ENCODE results near the gene DFFB.

DFFB gene

DNA sequence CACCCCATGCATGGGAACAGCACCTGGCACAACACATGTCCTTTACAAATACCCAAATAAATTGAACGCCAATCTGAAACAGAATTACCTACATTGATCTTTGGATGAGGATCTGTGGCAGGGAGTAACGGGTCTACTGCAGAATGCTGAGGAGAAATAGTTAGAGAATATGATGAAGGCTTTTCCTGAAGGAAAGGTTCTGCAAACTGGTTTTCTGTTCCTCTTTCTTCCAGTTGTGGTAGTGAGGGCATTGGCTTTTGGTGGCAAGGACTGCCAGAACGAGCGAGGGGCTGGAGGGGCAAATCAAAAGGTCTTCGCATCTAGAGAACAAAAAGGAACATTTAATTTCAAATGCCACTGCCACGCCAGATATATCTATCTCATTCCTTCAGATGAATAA lies 20.1 kb upstream of the DFFB start:
- Histone ChIP-seq H3K4me3 (ENCODE audit: low read depth, low read length) (no peak overlapping the region), H3K9ac (ENCODE audit: low read depth, low read length) (no peak overlapping the region), H3K9me3 (ENCODE audit: control insufficient read depth, insufficient read depth, low read length) (no peaks in the 10 kb centered on the region), H3K4me1 (ENCODE audit: control insufficient read depth, insufficient read depth, low read length) (no peaks in the 10 kb centered on the region), H3K27me3 (ENCODE audit: control insufficient read depth, insufficient read depth, low read length) (no peaks in the 10 kb centered on the region), H3K36me3 (ENCODE audit: control insufficient read depth, insufficient read depth, low read length) (peaks cover 22% of the 10 kb centered on the region)

DNA sequence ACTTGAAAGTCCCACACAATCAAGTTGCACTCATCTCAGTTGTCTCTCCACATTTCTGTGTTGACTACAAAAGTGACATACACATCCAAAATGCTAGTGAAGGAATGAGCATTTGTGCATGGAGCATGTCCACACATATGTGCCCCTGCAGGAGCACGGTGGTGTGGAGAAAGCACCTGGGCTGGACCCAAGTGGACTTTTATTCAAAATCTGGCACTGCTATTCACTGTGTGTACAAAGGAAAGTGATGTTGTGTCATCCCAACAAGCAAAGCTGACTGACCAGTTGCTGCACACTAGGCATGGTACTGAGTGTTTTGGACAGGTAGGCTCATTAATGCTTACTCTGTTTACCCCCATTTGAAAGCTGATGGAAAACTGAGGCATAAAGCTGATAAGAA lies 19.6 kb upstream of the DFFB start:
- Histone ChIP-seq H3K4me3 (ENCODE audit: low read depth, low read length) (no peak overlapping the region), H3K36me3 (ENCODE audit: control insufficient read depth, insufficient read depth, low read length) (peaks cover 18% of the 10 kb centered on the region)

DNA sequence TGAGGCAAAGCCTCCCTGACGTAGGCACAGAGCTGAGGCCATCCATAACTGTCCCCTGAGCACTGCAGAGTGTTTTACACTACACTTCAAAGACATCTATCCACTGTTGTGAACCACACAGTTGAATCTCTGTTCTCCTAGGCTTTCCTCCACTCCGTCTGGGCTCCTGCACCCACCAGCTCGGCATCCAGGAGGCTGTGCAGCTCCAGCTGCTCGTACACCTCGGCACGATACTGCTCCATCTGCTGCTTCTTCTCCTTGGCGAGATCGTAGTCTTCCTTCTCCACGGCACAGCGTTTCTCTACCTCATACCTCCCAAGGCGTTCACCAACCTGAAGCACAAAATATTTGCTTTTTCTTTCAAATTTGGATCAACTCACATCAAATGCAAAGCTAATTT lies 18.5 kb upstream of the DFFB start:
- H3K4me3 ChIP-seq (ENCODE audit: low read depth, low read length) = no peak overlapping the region
- peaks cover 18% of the 10 kb centered on the region for H3K36me3 ChIP-seq (ENCODE audit: control insufficient read depth, insufficient read depth, low read length)
- H3K4me1 ChIP-seq (ENCODE audit: control insufficient read depth, insufficient read depth, low read length) = no peaks in the 10 kb centered on the region
- H3K27me3 ChIP-seq (ENCODE audit: control insufficient read depth, insufficient read depth, low read length) = no peaks in the 10 kb centered on the region
- no peak overlapping the region for H3K9ac ChIP-seq (ENCODE audit: low read depth, low read length)
- no peaks in the 10 kb centered on the region for H3K9me3 ChIP-seq (ENCODE audit: control insufficient read depth, insufficient read depth, low read length)

More for the DNA sequence above, 19.6 kb upstream of the DFFB start:
- Histone ChIP-seq H3K9me3 (ENCODE audit: control insufficient read depth, insufficient read depth, low read length) (no peaks in the 10 kb centered on the region), H3K4me1 (ENCODE audit: control insufficient read depth, insufficient read depth, low read length) (no peaks in the 10 kb centered on the region), H3K9ac (ENCODE audit: low read depth, low read length) (no peak overlapping the region), H3K27me3 (ENCODE audit: control insufficient read depth, insufficient read depth, low read length) (no peaks in the 10 kb centered on the region)

DNA sequence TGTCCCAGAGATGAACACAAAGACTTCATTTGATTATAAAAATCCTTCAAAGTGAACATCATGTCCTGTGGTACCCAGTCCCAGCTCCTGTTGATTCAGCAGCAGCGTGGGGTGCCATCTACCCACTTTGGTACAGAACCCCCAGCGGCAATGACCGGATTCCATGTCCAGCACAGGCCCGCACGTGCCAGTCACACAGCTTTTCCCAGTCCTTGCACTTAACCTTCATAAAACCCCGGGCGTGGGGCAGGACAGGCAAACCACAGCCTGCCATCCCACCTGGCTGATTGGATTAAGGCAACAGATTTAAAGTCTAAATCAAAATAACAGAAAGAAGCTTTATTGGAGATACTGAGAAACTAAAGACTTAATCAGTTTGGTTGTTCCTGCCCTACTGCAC lies 15.8 kb upstream of the DFFB start:
- Histone ChIP-seq H3K4me3 (ENCODE audit: low read depth, low read length) (no peak overlapping the region), H3K9me3 (ENCODE audit: control insufficient read depth, insufficient read depth, low read length) (no peaks in the 10 kb centered on the region), H3K9ac (ENCODE audit: low read depth, low read length) (no peak overlapping the region), H3K36me3 (ENCODE audit: control insufficient read depth, insufficient read depth, low read length) (peaks cover 15% of the 10 kb centered on the region), H3K27me3 (ENCODE audit: control insufficient read depth, insufficient read depth, low read length) (no peaks in the 10 kb centered on the region), H3K4me1 (ENCODE audit: control insufficient read depth, insufficient read depth, low read length) (no peaks in the 10 kb centered on the region)

DNA sequence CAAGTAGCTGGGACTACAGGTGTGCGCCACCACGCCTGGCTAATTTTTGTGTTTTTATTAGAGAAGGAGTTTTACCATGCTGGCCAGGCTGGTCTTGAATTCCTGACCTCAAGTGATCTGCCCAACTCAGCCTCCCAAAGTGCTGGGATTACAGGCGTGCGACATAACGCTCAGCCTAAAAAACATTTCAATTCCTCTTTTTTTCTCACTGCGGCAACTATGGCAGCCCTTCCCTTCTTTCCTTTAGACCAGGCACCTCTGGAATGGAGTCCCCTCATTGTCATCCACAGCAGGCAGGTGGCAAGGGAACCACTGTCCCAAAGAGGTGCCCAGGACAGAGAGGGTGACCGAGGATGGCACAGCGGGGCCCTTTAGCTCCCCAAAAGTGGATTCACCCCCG lies 14.4 kb upstream of the DFFB start:
- Histone ChIP-seq H3K27me3 (ENCODE audit: control insufficient read depth, insufficient read depth, low read length) (no peaks in the 10 kb centered on the region), H3K4me3 (ENCODE audit: low read depth, low read length) (no peak overlapping the region), H3K4me1 (ENCODE audit: control insufficient read depth, insufficient read depth, low read length) (no peaks in the 10 kb centered on the region), H3K9ac (ENCODE audit: low read depth, low read length) (no peak overlapping the region), H3K9me3 (ENCODE audit: control insufficient read depth, insufficient read depth, low read length) (no peaks in the 10 kb centered on the region), H3K36me3 (ENCODE audit: control insufficient read depth, insufficient read depth, low read length) (peaks cover 16% of the 10 kb centered on the region)

DNA sequence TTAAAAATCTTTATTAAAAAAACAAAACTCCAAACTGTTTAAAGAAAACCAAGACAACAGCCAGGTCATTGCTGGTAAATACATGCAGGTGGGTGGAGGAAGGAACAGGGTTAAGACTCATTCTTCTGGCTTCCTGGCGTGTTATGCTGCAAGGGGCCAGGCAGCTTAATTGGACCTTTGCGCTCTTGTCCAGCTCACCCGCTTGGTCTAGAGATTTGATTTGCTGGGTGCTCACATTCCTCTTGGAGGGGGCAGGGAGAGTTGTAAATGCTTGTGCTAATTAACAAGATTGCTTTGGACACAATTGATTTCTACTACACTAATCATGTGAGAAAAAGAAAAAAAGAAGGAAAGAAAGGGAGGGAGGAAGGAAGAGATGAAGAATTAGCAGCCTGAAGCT lies 10.7 kb upstream of the DFFB start:
- H3K9ac ChIP-seq (ENCODE audit: low read depth, low read length) = no peak overlapping the region
- H3K4me1 ChIP-seq (ENCODE audit: control insufficient read depth, insufficient read depth, low read length) = no peaks in the 10 kb centered on the region
- peaks cover 12% of the 10 kb centered on the region for H3K36me3 ChIP-seq (ENCODE audit: control insufficient read depth, insufficient read depth, low read length)
- H3K9me3 ChIP-seq (ENCODE audit: control insufficient read depth, insufficient read depth, low read length) = no peaks in the 10 kb centered on the region
- H3K27me3 ChIP-seq (ENCODE audit: control insufficient read depth, insufficient read depth, low read length) = no peaks in the 10 kb centered on the region
- no peak overlapping the region for H3K4me3 ChIP-seq (ENCODE audit: low read depth, low read length)

DNA sequence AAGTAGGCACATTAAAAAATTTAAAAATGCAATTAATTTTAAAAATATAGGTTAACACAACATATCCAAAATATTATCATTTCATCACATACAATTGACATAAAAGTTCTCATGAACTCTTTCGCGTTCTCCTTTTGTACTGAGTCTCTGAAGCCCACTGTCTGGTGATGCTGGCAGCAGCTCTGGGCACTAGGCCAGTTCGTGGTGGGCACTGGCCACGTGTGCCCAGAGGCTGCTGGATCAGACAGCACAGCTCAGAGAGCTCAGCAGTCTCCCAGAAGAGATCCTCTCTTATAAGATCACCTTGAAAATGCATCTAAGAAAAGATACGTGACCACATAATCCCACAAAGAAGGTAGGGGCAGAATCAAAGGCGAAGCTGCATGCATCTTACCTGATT lies 10.2 kb upstream of the DFFB start:
- Histone ChIP-seq H3K4me1 (ENCODE audit: control insufficient read depth, insufficient read depth, low read length) (no peaks in the 10 kb centered on the region), H3K9ac (ENCODE audit: low read depth, low read length) (no peak overlapping the region), H3K4me3 (ENCODE audit: low read depth, low read length) (no peak overlapping the region), H3K9me3 (ENCODE audit: control insufficient read depth, insufficient read depth, low read length) (no peaks in the 10 kb centered on the region), H3K27me3 (ENCODE audit: control insufficient read depth, insufficient read depth, low read length) (no peaks in the 10 kb centered on the region), H3K36me3 (ENCODE audit: control insufficient read depth, insufficient read depth, low read length) (peaks cover 10% of the 10 kb centered on the region)

DNA sequence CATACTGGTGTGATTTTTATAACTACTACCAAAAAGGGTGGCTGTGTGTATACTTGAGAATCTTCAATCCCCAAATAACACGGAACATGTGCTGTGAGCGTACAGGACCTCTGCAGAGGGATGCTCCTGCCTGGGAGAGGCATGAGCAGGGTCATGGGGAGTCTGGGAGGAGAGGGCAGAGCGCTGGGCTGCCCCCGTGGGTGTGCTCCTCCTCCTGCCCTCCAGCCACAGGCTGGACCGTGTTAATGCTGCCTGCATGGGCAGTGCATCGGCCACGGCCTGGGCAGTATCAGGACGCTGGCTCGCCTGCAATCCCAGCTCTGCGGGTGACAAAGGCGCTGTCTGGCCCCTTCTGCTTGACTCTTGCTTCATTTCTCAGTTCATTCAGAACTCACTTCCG lies 6.4 kb upstream of the DFFB start:
- H3K36me3 ChIP-seq (ENCODE audit: control insufficient read depth, insufficient read depth, low read length) = peaks cover 10% of the 10 kb centered on the region
- no peaks in the 10 kb centered on the region for H3K27me3 ChIP-seq (ENCODE audit: control insufficient read depth, insufficient read depth, low read length)
- H3K9me3 ChIP-seq (ENCODE audit: control insufficient read depth, insufficient read depth, low read length) = no peaks in the 10 kb centered on the region
- no peak overlapping the region for H3K4me3 ChIP-seq (ENCODE audit: low read depth, low read length)
- H3K4me1 ChIP-seq (ENCODE audit: control insufficient read depth, insufficient read depth, low read length) = peaks cover 2% of the 10 kb centered on the region
- H3K9ac ChIP-seq (ENCODE audit: low read depth, low read length) = no peak overlapping the region

DNA sequence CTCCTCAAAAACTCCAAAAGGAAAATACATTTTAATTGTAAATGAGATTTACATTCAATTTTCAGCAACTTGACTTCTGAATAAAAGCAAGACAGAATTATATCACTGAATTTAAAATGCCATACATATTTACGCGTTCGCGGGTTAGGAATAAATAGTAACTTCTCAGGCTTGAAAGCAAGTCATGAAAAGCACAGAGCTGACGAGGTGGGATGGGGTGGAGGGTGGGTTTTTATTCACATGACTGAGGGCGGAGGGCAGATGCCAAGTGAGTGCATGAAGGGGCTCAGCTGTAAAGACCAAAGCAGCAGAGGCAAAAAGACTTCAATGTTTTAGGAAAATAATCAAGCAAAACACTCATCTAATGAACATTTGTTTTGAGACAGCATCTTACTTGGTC lies 6.0 kb upstream of the DFFB start:
- no peaks in the 10 kb centered on the region for H3K27me3 ChIP-seq (ENCODE audit: control insufficient read depth, insufficient read depth, low read length)
- H3K4me1 ChIP-seq (ENCODE audit: control insufficient read depth, insufficient read depth, low read length) = peaks cover 3% of the 10 kb centered on the region
- H3K4me3 ChIP-seq (ENCODE audit: low read depth, low read length) = no peak overlapping the region
- peaks cover 10% of the 10 kb centered on the region for H3K36me3 ChIP-seq (ENCODE audit: control insufficient read depth, insufficient read depth, low read length)
- H3K9me3 ChIP-seq (ENCODE audit: control insufficient read depth, insufficient read depth, low read length) = no peaks in the 10 kb centered on the region
- H3K9ac ChIP-seq (ENCODE audit: low read depth, low read length) = no peak overlapping the region

DNA sequence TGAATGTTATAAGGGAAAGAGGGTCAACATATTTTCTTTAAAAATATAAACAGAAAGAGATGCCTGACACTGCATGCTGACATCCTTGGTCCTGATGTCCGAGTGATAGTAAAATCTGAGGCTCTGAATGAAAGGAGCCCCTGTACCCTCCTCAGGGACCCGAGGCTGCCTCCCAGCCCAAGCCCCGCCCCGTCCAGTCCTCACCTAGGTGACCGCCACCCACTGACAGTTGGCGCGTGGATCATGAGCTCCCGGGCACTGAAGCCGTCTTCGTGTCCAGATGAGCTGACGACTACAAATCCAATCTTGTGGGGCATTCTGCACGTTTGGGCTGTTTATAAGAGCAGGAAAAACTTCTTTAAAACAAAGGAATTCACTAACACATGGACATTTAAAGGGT lies 5.2 kb upstream of the DFFB start:
- H3K27me3 ChIP-seq (ENCODE audit: control insufficient read depth, insufficient read depth, low read length) = no peaks in the 10 kb centered on the region
- peaks cover 3% of the 10 kb centered on the region for H3K4me1 ChIP-seq (ENCODE audit: control insufficient read depth, insufficient read depth, low read length)
- peaks cover 10% of the 10 kb centered on the region for H3K36me3 ChIP-seq (ENCODE audit: control insufficient read depth, insufficient read depth, low read length)
- H3K9me3 ChIP-seq (ENCODE audit: control insufficient read depth, insufficient read depth, low read length) = no peaks in the 10 kb centered on the region
- no peak overlapping the region for H3K9ac ChIP-seq (ENCODE audit: low read depth, low read length)
- H3K4me3 ChIP-seq (ENCODE audit: low read depth, low read length) = no peak overlapping the region

DNA sequence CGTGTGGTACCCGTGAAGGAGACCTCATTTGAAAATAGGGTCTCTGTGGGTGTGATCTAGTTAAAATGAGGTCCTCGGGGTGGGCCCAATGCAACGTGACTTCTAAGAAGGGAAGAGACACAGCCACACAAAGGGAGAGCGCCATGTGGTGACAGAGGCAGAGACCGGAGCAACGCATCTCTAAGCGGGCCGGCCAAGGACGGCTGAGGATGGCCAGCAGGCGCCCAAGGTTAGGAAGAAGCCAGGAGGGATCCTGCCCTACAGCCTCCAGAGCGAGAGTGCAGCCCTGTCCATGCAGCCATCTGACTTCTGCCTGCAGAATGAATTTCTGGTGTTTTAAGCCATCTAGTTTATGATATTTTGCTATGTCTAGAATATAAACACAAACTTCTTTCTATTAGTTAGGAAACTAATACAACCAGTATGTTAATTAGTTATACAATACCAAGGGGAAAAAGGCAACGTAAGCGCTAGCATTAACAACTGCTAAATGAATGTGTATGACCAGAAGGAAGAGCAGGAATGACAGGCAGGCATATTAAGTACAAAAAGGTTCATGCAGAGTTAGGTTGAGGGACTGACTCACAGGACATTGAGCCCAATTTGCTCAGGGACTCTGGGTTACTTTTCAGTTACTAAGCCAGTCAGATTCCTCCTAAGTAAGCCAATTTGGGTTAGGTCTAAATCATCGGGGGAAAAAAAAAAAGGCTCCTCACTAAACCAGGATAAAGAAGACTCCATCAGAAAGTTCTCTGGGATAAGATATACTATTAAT lies 4.4 kb upstream of the DFFB start:
- H3K4me3 ChIP-seq (ENCODE audit: low read depth, low read length) = no peak overlapping the region
- H3K9ac ChIP-seq (ENCODE audit: low read depth, low read length) = no peak overlapping the region
- H3K36me3 ChIP-seq (ENCODE audit: control insufficient read depth, insufficient read depth, low read length) = peaks cover 7% of the 10 kb centered on the region
- peaks cover under 1% of the 10 kb centered on the region for H3K27me3 ChIP-seq (ENCODE audit: control insufficient read depth, insufficient read depth, low read length)
- H3K4me1 ChIP-seq (ENCODE audit: control insufficient read depth, insufficient read depth, low read length) = peaks cover 3% of the 10 kb centered on the region
- no peaks in the 10 kb centered on the region for H3K9me3 ChIP-seq (ENCODE audit: control insufficient read depth, insufficient read depth, low read length)

DNA sequence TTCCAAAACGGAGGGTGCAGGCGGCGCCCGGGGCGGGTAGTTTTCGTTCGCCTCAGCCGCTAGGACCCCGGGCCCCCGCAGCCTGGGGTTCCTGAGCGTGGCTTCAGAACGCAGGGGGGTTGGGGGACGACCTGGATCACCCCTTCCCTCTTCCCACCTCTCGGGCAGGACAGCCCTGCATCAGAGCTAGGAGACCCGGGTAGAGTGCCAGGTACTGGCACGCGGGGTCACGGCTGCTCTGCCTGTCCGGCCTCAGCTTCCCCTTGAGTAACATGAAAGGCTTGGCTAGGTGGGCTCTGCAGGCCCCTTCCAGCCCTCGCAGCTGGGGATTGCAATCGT lies 484 bp downstream of the DFFB start:
- Histone ChIP-seq H3K36me3 (ENCODE audit: control insufficient read depth, insufficient read depth, low read length) (no peaks in the 10 kb centered on the region), H3K4me3 (ENCODE audit: low read depth, low read length) (peak overlapping the region; percentile 87), H3K27me3 (ENCODE audit: control insufficient read depth, insufficient read depth, low read length) (peaks cover 4% of the 10 kb centered on the region), H3K9me3 (ENCODE audit: control insufficient read depth, insufficient read depth, low read length) (no peaks in the 10 kb centered on the region), H3K4me1 (ENCODE audit: control insufficient read depth, insufficient read depth, low read length) (peaks cover 3% of the 10 kb centered on the region), H3K9ac (ENCODE audit: low read depth, low read length) (peak overlapping the region; percentile 24)

Data from iPS-15b (cell line).